Measurements from ENCODE around the gene OTOP3.

OTOP3 gene

GRCh38 chr17:74952431-74953133 is 16.9 kb downstream of the OTOP3 start:
- H3K36me3 ChIP-seq (replicated peaks), result no peaks in the 10 kb centered on the region
- TF ChIP-seq CTCF (IDR thresholded peaks at IDR 0.05; ENCODE audit: low read depth, low read length, missing control alignments), result no peak
- in situ Hi-C loops (cut with HindIII; ENCODE audit: low pct_ligation_motif_present, low sequenced_read_pairs), result no loop called here
- H3K4me3 ChIP-seq (ENCODE audit: low read depth, low read length), result no peak overlapping the region
- DNase-seq, result no peak
- no peak overlapping the region for H3K27ac ChIP-seq
- H3K27me3 ChIP-seq (replicated peaks), result peaks cover 4% of the 10 kb centered on the region

GRCh38 chr17:74953134-74953687 is 17.5 kb downstream of the OTOP3 start:
- in situ Hi-C loops (cut with HindIII; ENCODE audit: low pct_ligation_motif_present, low sequenced_read_pairs), result no loop called here
- Histone ChIP-seq H3K27ac (no peak overlapping the region), H3K27me3 (replicated peaks) (peaks cover 4% of the 10 kb centered on the region), H3K4me3 (ENCODE audit: low read depth, low read length) (no peak overlapping the region), H3K36me3 (replicated peaks) (no peaks in the 10 kb centered on the region)
- no peak for DNase-seq
- no peak for TF ChIP-seq CTCF (IDR thresholded peaks at IDR 0.05; ENCODE audit: low read depth, low read length, missing control alignments)

- in situ Hi-C loops (cut with HindIII; ENCODE audit: low pct_ligation_motif_present, low sequenced_read_pairs), result no loop called here
- H3K27me3 ChIP-seq (replicated peaks), result peaks cover 4% of the 10 kb centered on the region
- no peak for TF ChIP-seq CTCF (IDR thresholded peaks at IDR 0.05; ENCODE audit: low read depth, low read length, missing control alignments)
- H3K27ac ChIP-seq, result no peak overlapping the region
- no peaks in the 10 kb centered on the region for H3K36me3 ChIP-seq (replicated peaks)
- no peak overlapping the region for H3K4me3 ChIP-seq (ENCODE audit: low read depth, low read length)
- DNase-seq, result no peak
These were observed 18.4 kb downstream of the OTOP3 start for GRCh38 chr17:74954115-74954514.

GRCh38 chr17:74954665-74955421 is 19.1 kb downstream of the OTOP3 start:
- TF ChIP-seq CTCF (IDR thresholded peaks at IDR 0.05; ENCODE audit: low read depth, low read length, missing control alignments), result no peak
- H3K27ac ChIP-seq, result no peak overlapping the region
- no peaks in the 10 kb centered on the region for H3K36me3 ChIP-seq (replicated peaks)
- peaks cover 4% of the 10 kb centered on the region for H3K27me3 ChIP-seq (replicated peaks)
- H3K4me3 ChIP-seq (ENCODE audit: low read depth, low read length), result no peak overlapping the region
- in situ Hi-C loops (cut with HindIII; ENCODE audit: low pct_ligation_motif_present, low sequenced_read_pairs), result no loop called here
- DNase-seq, result no peak

- DNase-seq, result no peak
- in situ Hi-C loops (cut with HindIII; ENCODE audit: low pct_ligation_motif_present, low sequenced_read_pairs), result no loop called here
- no peak for TF ChIP-seq CTCF (IDR thresholded peaks at IDR 0.05; ENCODE audit: low read depth, low read length, missing control alignments)
- H3K27ac ChIP-seq, result no peak overlapping the region
- no peak overlapping the region for H3K4me3 ChIP-seq (ENCODE audit: low read depth, low read length)
- H3K36me3 ChIP-seq (replicated peaks), result no peaks in the 10 kb centered on the region
- H3K27me3 ChIP-seq (replicated peaks), result no peaks in the 10 kb centered on the region
These were observed 20.4 kb downstream of the OTOP3 start for GRCh38 chr17:74956093-74956492.
